Measurements from ENCODE around the gene NLGN1.

Gene NLGN1

DNA sequence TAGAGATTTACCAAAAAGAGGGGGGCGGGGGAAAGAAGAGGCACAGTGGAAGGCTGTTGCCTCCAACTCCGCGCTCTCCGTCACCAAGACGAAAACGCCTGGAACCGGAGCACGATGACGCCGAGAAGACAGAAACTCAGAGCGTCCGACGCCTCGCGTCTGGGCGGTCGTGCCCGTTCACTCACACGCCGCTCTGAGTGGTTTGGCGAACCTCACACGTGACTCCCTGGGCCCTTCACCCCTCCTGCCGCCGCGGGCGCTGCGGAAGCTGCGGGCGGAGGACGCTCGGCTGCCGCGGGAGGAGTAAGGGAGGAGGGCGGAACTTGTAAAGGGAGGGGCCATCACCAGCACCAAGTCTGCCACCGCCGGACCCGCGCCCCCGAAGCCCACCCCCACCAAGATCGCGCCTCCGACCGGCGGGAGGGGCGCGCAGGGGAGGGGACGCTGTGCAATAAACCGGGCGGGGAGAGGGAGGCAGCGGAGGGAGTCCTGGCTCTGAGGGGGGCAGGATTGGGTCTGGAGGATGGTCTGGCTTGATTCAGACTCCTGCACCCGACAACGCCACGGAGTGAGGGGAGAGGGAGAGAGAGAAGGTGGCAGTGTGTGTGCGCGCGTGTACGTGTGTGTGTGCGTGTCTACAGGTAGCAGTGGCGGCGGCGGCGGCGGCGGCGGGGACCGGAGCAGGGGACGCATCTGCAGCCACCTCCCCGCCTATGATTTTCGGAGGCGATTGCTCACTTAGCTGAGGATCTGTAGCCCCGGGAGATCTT lies 1.9 kb upstream of the NLGN1 start:
- TF ChIP-seq, protein P1, sequence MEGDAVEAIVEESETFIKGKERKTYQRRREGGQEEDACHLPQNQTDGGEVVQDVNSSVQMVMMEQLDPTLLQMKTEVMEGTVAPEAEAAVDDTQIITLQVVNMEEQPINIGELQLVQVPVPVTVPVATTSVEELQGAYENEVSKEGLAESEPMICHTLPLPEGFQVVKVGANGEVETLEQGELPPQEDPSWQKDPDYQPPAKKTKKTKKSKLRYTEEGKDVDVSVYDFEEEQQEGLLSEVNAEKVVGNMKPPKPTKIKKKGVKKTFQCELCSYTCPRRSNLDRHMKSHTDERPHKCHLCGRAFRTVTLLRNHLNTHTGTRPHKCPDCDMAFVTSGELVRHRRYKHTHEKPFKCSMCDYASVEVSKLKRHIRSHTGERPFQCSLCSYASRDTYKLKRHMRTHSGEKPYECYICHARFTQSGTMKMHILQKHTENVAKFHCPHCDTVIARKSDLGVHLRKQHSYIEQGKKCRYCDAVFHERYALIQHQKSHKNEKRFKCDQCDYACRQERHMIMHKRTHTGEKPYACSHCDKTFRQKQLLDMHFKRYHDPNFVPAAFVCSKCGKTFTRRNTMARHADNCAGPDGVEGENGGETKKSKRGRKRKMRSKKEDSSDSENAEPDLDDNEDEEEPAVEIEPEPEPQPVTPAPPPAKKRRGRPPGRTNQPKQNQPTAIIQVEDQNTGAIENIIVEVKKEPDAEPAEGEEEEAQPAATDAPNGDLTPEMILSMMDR (IDR thresholded peaks at IDR 0.05; ENCODE audit: control insufficient read depth, extremely low read depth, insufficient read depth): no peak
- peak overlapping the region; percentile 73 for H3K4me3 ChIP-seq (ENCODE audit: low read depth, low read length)
- peak; percentile 82 for DNase-seq (ENCODE audit: low read depth)

DNA sequence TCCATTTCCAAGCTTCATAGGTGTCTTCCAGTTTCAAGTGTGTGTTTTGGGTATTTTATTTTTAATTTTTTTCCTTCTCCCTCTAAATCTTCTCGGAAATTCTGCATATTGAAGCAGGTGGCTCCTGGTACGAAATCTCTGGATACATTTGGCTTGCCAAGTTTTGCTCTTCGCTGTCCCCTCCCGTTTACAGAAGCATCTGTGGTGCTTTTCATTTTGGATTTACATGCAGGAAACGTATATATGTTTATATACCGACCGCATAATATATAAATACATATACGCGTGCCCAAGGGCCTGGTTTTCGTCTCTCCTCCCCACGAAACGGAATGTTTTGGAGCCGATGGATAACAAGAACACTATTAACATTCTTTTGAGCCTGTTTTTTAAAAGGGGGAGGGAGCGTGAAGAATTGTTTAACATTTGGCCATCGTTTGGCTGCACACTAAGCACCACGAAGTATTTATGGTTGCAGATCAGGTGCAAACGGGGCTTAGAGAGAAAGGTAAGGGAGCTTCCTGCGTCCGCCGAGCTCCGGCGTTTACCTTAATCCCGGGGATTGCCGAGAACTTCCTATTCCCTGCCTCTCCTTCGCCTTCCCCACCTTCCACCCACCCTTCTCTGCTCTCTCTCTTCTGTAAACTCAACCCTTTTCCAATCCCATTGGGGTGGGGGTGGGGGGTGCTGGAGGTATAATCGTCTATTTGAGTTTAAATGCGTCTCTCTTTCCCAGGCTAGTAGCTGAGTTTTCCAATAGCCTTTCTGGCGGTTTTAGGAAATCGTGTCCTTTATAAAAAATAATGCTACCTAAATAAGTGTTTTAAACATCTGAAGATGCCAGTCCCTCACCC lies 1.1 kb upstream of the NLGN1 start:
- TF ChIP-seq, protein P1 (IDR thresholded peaks at IDR 0.05; ENCODE audit: control insufficient read depth, extremely low read depth, insufficient read depth): no peak
- DNase-seq (ENCODE audit: low read depth): no peak
- peak overlapping the region; percentile 73 for H3K4me3 ChIP-seq (ENCODE audit: low read depth, low read length)

DNA sequence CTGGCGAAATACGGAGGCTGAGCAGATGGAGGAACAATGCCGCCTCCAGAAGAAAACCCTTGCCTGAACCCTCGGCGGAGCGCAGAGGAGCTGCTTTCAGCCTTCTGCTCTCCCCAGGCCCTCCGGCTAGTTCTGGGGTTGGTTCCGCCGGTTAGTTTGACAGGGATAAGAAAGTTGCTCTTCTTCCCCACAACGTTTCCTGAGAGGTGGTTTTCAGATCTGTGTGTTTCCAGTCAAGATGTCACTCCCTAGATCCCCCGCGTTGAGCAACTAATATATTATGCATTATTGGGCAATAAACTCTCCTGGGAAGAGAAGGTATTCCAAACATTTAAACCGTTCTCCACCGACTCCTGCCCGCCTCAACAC lies 551 bp downstream of the NLGN1 start:
- DNase-seq (ENCODE audit: low read depth): no peak
- TF ChIP-seq, protein P1 (IDR thresholded peaks at IDR 0.05; ENCODE audit: control insufficient read depth, extremely low read depth, insufficient read depth): no peak
- H3K4me3 ChIP-seq (ENCODE audit: low read depth, low read length): peak overlapping the region; percentile 73

DNA sequence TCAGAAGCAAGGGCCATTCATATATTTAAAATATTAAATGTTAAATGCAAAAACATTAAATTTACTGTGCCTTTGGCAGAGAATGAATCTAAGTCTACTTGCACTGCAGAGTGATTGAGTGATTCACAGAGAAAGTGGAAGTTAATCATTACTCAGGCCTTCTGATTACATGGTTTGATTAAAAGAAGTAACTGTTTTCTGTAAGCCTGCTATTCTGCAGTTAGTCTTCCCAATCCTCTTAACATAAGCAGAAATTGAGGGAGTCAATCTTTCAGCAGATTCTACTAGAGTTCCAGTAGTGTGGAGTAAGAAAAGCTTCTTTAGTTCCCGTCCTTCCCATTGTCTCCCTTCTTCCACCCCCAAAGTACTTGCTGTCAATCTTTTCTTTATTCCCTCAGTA lies 1.5 kb downstream of the NLGN1 start:
- no peak for DNase-seq (ENCODE audit: low read depth)
- TF ChIP-seq, protein P1 (IDR thresholded peaks at IDR 0.05; ENCODE audit: control insufficient read depth, extremely low read depth, insufficient read depth): no peak
- H3K4me3 ChIP-seq (ENCODE audit: low read depth, low read length): no peak overlapping the region

DNA sequence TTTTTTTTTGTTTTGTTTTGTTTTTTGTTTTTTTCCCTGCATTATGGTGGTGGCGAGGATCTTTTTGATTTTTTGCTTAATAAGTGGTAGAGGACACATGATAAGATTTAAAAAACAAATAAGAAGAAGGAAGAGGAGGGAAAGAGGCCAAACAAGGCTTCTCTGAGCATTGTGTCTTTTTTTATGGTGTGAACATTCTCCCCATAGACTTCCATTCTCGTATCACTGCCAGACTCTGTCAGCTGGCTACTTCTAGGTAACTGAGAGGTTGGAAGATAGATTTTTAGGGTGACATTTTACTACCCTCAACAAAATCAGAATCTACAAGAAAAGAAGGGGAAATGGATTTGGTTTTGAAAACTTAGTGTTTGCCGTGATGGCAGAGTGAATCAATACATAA lies 3.8 kb downstream of the NLGN1 start:
- TF ChIP-seq, protein P1 (IDR thresholded peaks at IDR 0.05; ENCODE audit: control insufficient read depth, extremely low read depth, insufficient read depth): no peak
- no peak overlapping the region for H3K4me3 ChIP-seq (ENCODE audit: low read depth, low read length)
- no peak for DNase-seq (ENCODE audit: low read depth)

DNA sequence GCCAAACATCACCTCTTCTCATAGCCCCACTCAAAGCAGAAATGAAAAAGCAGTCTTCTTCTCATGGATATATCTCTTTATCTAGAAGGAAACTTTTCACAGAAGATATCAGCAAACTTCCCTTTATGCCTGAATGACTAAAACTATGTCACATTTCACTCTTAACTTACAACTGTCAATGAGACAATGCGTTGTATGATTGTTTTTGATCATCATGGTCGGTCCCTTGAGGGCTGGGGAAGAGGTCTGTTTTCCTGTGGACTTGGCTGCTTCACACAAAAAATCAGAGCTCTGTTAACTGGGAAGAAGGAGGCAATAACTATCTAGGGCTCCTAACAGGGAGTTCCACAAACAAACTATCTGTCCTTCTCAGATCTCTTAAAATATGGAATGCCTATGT lies 5.1 kb downstream of the NLGN1 start:
- no peak overlapping the region for H3K4me3 ChIP-seq (ENCODE audit: low read depth, low read length)
- DNase-seq (ENCODE audit: low read depth): no peak
- TF ChIP-seq, protein P1 (IDR thresholded peaks at IDR 0.05; ENCODE audit: control insufficient read depth, extremely low read depth, insufficient read depth): no peak
